ENCODE measurements around the gene RGPD4.
"Not testable (repeated sequence)": the region's sequence is repeated elsewhere in the genome, so short reads cannot be mapped to it uniquely, and the experiment has no call there.

Gene RGPD4

DNA sequence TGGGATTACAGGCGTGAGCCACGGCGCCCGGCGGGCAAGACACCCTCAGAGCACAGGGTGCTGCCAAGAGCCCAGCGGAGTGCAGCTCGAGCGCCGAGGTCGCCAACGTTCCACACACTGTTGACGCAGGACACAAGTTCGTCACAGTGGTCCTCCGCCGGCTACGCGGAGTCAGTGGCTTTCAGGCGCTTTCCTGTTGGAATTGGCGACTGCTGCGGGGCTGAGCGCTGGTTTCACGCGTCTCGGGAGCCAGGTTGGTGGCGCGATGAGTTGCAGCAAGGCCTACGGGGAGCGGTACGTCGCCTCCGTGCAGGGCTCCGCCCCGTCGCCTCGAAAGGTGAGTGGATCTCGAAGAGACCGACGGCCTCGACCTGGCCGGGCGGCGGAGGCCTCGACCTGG lies at the start of gene RGPD4:
TSS of gene RGPD4 (plus strand) at position 144 of the 400 bp plus-strand sequence. CDS start at position 266, 122 bp downstream.
- not testable (repeated sequence) for DNase-seq (ENCODE audit: low read depth in 2 of 3, low spot score in 1 of 3)

DNA sequence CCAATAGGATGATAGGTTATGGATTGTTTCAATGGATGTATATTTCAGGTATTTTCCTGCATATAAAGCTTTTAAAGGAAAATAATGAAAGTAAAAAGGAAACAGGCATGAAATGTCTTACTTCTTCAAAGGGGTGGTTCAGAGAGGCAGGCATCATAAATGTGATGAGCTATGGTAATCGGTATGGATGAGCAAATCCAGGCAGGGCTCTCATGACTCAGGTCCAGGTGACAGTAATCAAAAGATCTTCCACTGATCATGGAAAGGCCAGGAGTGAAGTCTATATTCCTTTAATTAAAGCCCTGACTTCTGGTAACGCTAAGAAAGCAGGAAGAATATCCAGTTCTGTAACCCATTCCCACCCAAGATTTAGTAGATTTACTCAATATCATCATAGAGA lies 48.7 kb upstream of the RGPD4 start:
- no peak for DNase-seq (ENCODE audit: low read depth in 2 of 3, low spot score in 1 of 3)

GRCh38 chr2:107785756-107786155 lies 40.9 kb upstream of the RGPD4 start:
- no peak for DNase-seq (ENCODE audit: low read depth in 2 of 3, low spot score in 1 of 3)

- DNase-seq (ENCODE audit: low read depth in 2 of 3, low spot score in 1 of 3), result no peak
These were observed 35.9 kb upstream of the RGPD4 start for GRCh38 chr2:107790837-107791236.

GRCh38 chr2:107801498-107801897 lies 25.2 kb upstream of the RGPD4 start:
- DNase-seq (ENCODE audit: low read depth in 2 of 3, low spot score in 1 of 3), result no peak

GRCh38 chr2:107804608-107805498 lies 21.8 kb upstream of the RGPD4 start:
- DNase-seq (ENCODE audit: low read depth in 2 of 3, low spot score in 1 of 3), result no peak

DNA sequence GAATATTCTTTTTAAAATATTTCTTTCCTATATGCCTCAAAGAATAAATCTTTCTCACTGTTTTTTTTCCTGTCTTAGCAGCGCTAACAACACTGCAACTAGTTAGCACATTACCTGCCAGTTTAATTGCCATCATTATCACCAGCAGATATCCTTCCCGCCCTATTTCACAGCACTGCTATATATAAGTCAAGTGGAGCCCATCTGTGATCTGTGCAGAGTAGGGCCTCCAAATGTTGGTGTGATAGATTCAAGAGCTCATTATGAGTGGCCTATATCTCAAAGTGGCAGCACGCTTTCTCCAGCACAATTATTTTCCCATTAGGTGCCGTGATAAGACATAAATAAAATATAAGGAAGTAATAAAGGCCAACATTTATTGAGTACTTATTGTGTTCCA lies 19.8 kb upstream of the RGPD4 start:
- no peak for DNase-seq (ENCODE audit: low read depth in 2 of 3, low spot score in 1 of 3)

DNA sequence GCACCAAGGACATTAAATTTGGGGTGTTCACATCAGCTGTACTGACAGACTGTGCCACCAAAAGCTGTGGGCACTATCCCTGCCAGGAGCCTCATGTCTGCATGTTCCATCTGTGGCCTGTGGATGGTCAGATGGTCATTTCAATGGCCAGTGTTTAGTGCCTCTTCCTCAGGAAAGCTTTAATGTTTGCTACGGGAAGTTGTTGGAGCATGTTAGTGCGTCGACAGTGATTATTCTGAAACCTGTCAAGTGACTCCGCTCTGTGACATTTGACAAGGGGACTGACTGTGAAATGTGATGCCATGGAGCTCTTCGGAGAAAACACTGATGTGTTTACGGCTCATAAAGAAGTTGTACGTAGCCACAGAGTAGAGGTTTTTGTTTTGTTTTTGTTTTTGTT lies 18.7 kb upstream of the RGPD4 start:
- DNase-seq (ENCODE audit: low read depth in 2 of 3, low spot score in 1 of 3), result no peak

GRCh38 chr2:107808959-107809358 lies 17.7 kb upstream of the RGPD4 start:
- no peak for DNase-seq (ENCODE audit: low read depth in 2 of 3, low spot score in 1 of 3)

DNA sequence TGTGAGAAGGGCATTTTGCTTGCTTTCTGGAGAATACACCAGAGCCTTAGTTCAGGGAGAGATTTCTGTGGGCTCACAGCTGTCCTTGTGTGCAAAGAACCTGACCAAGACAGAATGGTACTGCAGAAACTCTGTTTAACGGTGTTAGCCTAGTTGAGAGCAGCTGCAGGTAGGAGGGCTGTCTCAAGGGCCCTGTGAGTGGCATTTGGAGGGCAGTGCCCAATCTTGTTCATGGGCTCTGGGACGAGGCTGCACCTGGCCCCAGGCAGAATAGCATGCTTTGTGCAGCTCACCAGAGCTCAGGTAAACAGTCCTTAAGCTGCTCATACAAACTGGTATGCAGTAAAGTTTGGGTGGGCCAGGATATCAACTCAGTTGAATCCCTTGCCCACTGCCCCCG lies 16.9 kb upstream of the RGPD4 start:
- DNase-seq (ENCODE audit: low read depth in 2 of 3, low spot score in 1 of 3), result no peak

GRCh38 chr2:107810734-107811133 lies 16.0 kb upstream of the RGPD4 start:
- DNase-seq (ENCODE audit: low read depth in 2 of 3, low spot score in 1 of 3), result no peak

DNA sequence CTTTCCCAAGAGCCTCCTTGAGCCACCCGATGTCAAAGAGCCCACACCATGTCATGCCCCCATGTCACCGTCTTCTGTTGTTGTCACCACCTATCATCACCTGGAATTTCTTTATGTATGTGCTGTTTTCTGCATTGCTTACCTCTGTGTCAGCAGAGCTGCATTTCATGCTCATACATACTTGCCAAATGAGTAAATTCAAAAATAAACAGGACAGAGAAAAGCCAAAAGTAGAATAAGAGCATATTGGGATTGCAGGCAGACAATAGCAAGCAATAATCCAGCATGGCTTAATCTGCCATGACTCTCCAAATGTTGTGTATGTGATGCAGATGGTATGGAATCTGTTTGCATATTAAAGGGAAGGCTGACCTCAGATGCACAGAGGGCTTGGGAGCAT lies 15.3 kb upstream of the RGPD4 start:
- DNase-seq (ENCODE audit: low read depth in 2 of 3, low spot score in 1 of 3), result no peak

GRCh38 chr2:107812006-107812405 lies 14.7 kb upstream of the RGPD4 start:
- no peak for DNase-seq (ENCODE audit: low read depth in 2 of 3, low spot score in 1 of 3)

- DNase-seq (ENCODE audit: low read depth in 2 of 3, low spot score in 1 of 3), result no peak
These were observed 9.3 kb upstream of the RGPD4 start for GRCh38 chr2:107817378-107817777.

GRCh38 chr2:107822302-107822701 lies 4.4 kb upstream of the RGPD4 start:
- no peak for DNase-seq (ENCODE audit: low read depth in 2 of 3, low spot score in 1 of 3)

DNA sequence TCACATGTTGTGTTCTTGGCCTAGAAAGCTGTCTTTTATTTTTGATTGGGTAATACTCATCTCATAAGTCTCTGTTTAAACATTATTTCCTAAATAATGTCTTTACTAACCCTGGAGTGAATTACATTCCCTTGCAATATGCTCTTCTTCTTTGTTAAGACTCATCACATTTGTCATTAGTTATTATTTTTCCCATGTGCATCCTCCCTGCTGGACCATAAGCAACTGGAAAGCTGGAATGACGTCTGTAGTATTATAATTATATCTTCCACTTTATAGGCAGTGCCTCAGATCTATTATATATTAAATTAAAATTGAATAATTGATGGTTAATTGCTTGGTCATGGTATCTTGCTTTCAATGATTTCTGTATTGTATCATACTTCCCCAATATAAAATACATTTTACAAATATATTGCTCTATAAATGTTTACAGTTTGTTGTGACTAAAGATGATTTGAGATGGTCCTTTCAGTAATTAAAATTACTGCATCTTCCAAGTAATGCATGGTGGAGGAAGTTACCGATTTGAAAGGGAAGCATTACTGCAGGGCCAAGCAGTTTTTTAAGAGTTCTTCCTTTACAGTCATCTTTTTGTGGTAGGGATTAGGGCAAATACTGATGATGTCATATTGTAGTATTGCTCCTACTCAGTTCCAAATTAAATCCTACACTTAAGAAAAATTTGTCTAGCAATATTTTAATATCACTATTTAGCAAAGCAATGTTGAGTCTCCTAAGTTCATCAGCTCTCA lies 2.1 kb upstream of the RGPD4 start:
- no peak for DNase-seq (ENCODE audit: low read depth in 2 of 3, low spot score in 1 of 3)

DNA sequence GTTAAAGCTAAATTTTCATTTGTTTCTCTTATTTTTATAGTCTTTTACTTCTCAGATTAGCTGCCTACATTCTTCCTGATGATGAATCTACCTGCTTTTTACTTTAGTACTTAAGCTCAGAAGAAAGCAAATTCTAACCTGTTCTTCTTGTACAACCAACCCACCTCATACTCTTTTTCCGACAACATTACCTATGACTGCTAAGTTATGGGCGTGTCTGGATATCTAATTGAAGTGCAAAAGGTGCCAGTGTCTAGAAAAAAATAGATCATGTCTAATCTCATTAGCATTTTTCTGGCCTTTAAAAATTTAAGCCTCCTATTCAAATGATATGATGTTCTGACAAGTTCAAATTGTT lies 1.5 kb upstream of the RGPD4 start:
- no peak for DNase-seq (ENCODE audit: low read depth in 2 of 3, low spot score in 1 of 3)

GRCh38 chr2:107829514-107829913 lies 2.8 kb downstream of the RGPD4 start:
- DNase-seq (ENCODE audit: low read depth in 2 of 3, low spot score in 1 of 3), result not testable (repeated sequence)

- DNase-seq (ENCODE audit: low read depth in 2 of 3, low spot score in 1 of 3), result not testable (repeated sequence)
These were observed 6.5 kb downstream of the RGPD4 start for GRCh38 chr2:107833152-107833551.

DNA sequence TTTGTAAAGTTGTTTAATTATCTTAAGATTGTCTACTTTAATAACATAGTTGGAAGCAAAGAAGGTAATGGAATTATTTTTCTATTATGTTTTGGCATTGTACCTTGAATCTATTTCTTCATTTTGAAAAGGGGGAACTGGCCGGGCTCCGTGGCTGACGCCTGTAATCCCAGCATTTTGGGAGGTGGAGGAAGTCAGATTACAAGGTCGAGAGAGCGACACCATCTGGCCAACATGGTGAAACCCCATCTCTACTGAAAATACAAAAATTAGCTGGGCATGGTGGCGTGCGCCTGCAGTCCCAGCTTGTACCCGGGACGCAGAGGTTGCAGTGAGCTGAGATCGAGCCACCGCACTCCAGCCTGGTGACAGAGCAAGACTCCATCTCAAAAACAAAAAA lies 6.9 kb downstream of the RGPD4 start:
- DNase-seq (ENCODE audit: low read depth in 2 of 3, low spot score in 1 of 3), result not testable (repeated sequence)

GRCh38 chr2:107916121-107916520 lies 89.4 kb downstream of the RGPD4 start:
- DNase-seq (ENCODE audit: low read depth in 2 of 3, low spot score in 1 of 3), result not testable (repeated sequence)

DNA sequence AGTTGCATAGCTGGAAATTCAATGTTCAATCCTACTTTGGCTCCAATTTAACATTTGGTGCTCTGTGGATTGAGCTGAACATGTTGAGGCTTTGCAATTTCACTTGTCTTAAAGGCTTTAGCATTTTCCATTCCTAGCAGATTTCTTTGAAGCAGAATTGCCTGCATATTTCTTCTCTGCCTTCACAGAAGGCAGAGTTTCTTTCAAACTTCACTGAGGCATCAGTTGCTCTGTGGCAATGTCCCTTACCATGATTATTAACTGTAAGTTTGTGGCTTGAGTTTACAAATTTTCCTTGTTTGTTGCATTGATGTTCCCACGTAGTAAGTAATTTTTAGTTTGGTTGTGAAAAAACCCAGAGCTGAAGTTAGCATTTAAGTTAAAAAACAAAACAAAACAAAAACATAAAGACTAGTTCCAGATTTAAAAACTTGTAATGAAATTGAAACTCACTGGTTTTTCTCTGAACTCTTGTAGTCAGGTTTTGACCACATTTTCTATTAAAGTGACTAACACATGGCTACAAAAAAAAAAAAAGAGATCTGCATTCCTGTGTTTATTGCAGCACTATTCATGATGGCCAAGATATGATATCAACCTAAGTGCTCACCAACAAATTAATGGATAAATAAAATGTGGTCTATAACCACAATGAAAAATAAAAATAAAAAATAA lies 90.1 kb downstream of the RGPD4 start:
- DNase-seq (ENCODE audit: low read depth in 2 of 3, low spot score in 1 of 3), result not testable (repeated sequence)

Measured in stimulated activated CD4-positive, alpha-beta T cell treated with anti-CD3 and anti-CD28 coated beads, Interleukin-12 subunit alpha, Interleukin-12 subunit beta, amount 100 ng/mL, for 48 hours (primary cell).